ENCODE results near the gene CCL21. TPM values are rescaled to one million over a fixed set of nuclear protein-coding genes. Genes with fewer than 3 reads are reported as not detected.

The CCL21 gene
- polyA plus RNA-seq, 1 donor (not counting 4 experiments of a cell fraction or from before 2014, with no cell fraction given), result not detected

DNA sequence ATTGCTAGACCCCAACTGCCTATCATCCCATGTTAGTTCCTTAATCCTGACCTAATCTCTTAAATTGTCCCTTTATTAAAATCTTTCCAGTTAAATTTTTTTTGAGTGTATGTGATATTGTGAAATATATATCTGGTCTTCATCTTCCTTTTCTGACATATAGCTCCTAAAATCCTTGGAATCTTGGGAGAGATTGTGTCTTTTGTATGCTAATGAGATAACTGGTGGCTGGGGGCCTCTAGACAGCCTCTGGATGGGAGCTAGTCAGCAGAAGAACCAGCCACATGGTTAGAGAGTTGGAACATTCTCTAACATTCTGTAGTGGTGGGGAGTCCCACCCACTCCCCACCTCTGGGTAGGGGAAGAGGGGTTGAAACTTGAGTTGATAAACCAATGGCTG is 15.1 kb downstream of the CCL21 start:
- dilution Hi-C loops (cut with MboI; ENCODE audit: extremely low pct_ligation_motif_present, low sequenced_read_pairs), result no loop called here
- Histone ChIP-seq H4K20me1 (ENCODE audit: control insufficient read depth, extremely low read depth, insufficient read depth, low read length) (no peaks in the 10 kb centered on the region), H3K4me3 (ENCODE audit: control insufficient read depth in 2 of 3, extremely low read depth in 1 of 3, insufficient read depth in 2 of 3, low read depth in 1 of 3, low read length in 3 of 3) (no peak overlapping the region), H2AFZ (ENCODE audit: control insufficient read depth, low read length) (no peak overlapping the region), H3K4me1 (ENCODE audit: control insufficient read depth, extremely low read depth, insufficient read depth, low read length) (no peaks in the 10 kb centered on the region), H3K79me2 (ENCODE audit: control insufficient read depth, insufficient read depth, low read length) (no peaks in the 10 kb centered on the region), H3K27ac (ENCODE audit: control insufficient read depth, insufficient read depth, low read length) (no peak overlapping the region), H3K36me3 (ENCODE audit: control insufficient read depth in 2 of 2, extremely low read depth in 1 of 2, insufficient read depth in 2 of 2, low read length in 2 of 2) (no peaks in the 10 kb centered on the region), H3K9me3 (ENCODE audit: control insufficient read depth, low read depth, low read length) (no peaks in the 10 kb centered on the region), H3K27me3 (ENCODE audit: control insufficient read depth, extremely low read depth, insufficient read depth, low read length) (no peaks in the 10 kb centered on the region), H3K4me2 (ENCODE audit: control insufficient read depth, extremely low read depth, insufficient read depth, low read depth, low read length) (no peak overlapping the region), H3K9me1 (ENCODE audit: control insufficient read depth, extremely low read depth, insufficient read depth, low read length) (no peaks in the 10 kb centered on the region), H3K9ac (ENCODE audit: control insufficient read depth, extremely low read depth, insufficient read depth, low read length) (no peak overlapping the region)
- FAIRE-seq, result no peak
- TF ChIP-seq, protein P1, sequence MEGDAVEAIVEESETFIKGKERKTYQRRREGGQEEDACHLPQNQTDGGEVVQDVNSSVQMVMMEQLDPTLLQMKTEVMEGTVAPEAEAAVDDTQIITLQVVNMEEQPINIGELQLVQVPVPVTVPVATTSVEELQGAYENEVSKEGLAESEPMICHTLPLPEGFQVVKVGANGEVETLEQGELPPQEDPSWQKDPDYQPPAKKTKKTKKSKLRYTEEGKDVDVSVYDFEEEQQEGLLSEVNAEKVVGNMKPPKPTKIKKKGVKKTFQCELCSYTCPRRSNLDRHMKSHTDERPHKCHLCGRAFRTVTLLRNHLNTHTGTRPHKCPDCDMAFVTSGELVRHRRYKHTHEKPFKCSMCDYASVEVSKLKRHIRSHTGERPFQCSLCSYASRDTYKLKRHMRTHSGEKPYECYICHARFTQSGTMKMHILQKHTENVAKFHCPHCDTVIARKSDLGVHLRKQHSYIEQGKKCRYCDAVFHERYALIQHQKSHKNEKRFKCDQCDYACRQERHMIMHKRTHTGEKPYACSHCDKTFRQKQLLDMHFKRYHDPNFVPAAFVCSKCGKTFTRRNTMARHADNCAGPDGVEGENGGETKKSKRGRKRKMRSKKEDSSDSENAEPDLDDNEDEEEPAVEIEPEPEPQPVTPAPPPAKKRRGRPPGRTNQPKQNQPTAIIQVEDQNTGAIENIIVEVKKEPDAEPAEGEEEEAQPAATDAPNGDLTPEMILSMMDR (optimal IDR thresholded peaks at IDR 0.05 in 1 of 3, IDR thresholded peaks at IDR 0.05 in 1 of 3, conservative IDR thresholded peaks at IDR 0.05 in 1 of 3; ENCODE audit: extremely low read depth in 1 of 3, insufficient read depth in 2 of 3, low read length in 3 of 3), result no peak
- no peak for TF ChIP-seq EZH2 (IDR thresholded peaks at IDR 0.05; ENCODE audit: low read length)
- no peak for DNase-seq (ENCODE audit: low read depth, low spot score)

DNA sequence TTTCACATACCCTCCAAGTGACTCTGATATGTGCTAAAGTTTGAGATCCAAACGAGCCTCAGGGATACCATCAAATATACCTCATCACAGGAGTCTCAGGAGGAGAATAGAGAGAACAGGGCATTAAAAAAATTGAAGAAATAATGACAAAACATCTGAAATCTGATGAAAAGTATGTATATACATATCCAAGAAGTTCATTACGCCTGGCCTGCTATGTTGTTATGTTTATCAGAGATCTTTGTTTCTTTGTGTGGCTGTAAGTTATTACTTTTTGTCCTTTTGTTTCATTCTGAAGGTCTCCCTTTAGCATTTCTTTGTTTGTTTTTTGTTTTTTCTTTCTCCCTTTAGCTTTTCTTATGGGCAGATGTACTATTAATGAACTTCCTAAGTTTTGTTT is 16.4 kb downstream of the CCL21 start:
- Histone ChIP-seq H3K79me2 (ENCODE audit: control insufficient read depth, insufficient read depth, low read length) (no peaks in the 10 kb centered on the region), H2AFZ (ENCODE audit: control insufficient read depth, low read length) (no peak overlapping the region), H3K4me3 (ENCODE audit: control insufficient read depth in 2 of 3, extremely low read depth in 1 of 3, insufficient read depth in 2 of 3, low read depth in 1 of 3, low read length in 3 of 3) (no peak overlapping the region), H3K4me1 (ENCODE audit: control insufficient read depth, extremely low read depth, insufficient read depth, low read length) (no peaks in the 10 kb centered on the region), H4K20me1 (ENCODE audit: control insufficient read depth, extremely low read depth, insufficient read depth, low read length) (no peaks in the 10 kb centered on the region), H3K36me3 (ENCODE audit: control insufficient read depth in 2 of 2, extremely low read depth in 1 of 2, insufficient read depth in 2 of 2, low read length in 2 of 2) (no peaks in the 10 kb centered on the region), H3K27ac (ENCODE audit: control insufficient read depth, insufficient read depth, low read length) (no peak overlapping the region), H3K4me2 (ENCODE audit: control insufficient read depth, extremely low read depth, insufficient read depth, low read depth, low read length) (no peak overlapping the region), H3K9me1 (ENCODE audit: control insufficient read depth, extremely low read depth, insufficient read depth, low read length) (no peaks in the 10 kb centered on the region), H3K9me3 (ENCODE audit: control insufficient read depth, low read depth, low read length) (no peaks in the 10 kb centered on the region), H3K9ac (ENCODE audit: control insufficient read depth, extremely low read depth, insufficient read depth, low read length) (no peak overlapping the region), H3K27me3 (ENCODE audit: control insufficient read depth, extremely low read depth, insufficient read depth, low read length) (no peaks in the 10 kb centered on the region)
- DNase-seq (ENCODE audit: low read depth, low spot score), result no peak
- FAIRE-seq, result no peak
- dilution Hi-C loops (cut with MboI; ENCODE audit: extremely low pct_ligation_motif_present, low sequenced_read_pairs), result no loop called here
- TF ChIP-seq EZH2 (IDR thresholded peaks at IDR 0.05; ENCODE audit: low read length), result no peak
- TF ChIP-seq, protein P1 (optimal IDR thresholded peaks at IDR 0.05 in 1 of 3, IDR thresholded peaks at IDR 0.05 in 1 of 3, conservative IDR thresholded peaks at IDR 0.05 in 1 of 3; ENCODE audit: extremely low read depth in 1 of 3, insufficient read depth in 2 of 3, low read length in 3 of 3), result no peak
